ENCODE measurements around the gene GDF15. TPM values are rescaled to one million over a fixed set of nuclear protein-coding genes. Genes with fewer than 3 reads are reported as not detected.

GDF15 gene
- total and polyA plus RNA-seq, 11 donors = 0.33 to 5.7 (median 0.93) TPM

DNA sequence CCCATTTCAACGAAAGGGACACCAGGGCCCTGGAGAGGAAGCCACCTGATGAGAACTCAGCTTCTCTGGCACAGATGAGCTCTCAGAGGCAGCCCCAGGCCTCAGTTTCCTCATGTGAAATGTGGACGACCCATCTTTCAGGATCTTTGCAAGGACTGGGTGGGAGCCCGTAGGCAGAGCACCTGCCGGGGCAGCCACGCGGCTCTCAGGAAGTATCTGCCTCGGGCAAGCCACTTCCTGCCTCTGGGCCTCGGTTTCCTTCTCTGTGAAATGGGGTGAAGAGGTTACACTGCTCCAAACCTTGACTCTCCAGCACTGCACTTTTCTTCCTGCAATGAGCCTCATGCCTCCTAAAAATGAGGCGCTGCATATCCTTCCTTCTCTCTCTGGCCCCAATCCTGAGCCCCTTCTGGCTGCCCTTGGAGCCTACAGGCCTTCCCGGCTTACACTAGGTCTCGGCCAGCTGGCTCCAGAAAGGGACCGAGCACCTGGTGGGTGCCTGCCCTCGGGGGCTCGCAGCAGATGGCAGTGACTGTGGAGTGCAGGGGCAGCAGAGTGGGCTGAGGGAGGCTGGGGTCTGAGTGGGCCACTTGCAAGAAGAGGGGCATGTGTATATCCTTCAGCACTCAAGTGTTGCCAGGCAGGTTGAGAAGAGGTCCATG lies 36.7 kb downstream of the GDF15 start:
- Histone ChIP-seq H3K4me1 (peaks cover 9 to 88% (median 62%) of the 10 kb centered on the region in 12 donors), H3K9me3 (no peaks in the 10 kb centered on the region), H3K36me3 (no peaks in the 10 kb centered on the region), H3K27ac (peak overlapping the region in 1 of 12 donors; percentile 98), H3K4me3 (peak overlapping the region in 1 of 12 donors; percentile 6), H3K27me3 (peaks cover 0 to 7% (median 0%) of the 10 kb centered on the region in 9 donors)
- TF ChIP-seq POLR2A (IDR thresholded peaks at IDR 0.05) = no peak
- TF ChIP-seq, protein P1, sequence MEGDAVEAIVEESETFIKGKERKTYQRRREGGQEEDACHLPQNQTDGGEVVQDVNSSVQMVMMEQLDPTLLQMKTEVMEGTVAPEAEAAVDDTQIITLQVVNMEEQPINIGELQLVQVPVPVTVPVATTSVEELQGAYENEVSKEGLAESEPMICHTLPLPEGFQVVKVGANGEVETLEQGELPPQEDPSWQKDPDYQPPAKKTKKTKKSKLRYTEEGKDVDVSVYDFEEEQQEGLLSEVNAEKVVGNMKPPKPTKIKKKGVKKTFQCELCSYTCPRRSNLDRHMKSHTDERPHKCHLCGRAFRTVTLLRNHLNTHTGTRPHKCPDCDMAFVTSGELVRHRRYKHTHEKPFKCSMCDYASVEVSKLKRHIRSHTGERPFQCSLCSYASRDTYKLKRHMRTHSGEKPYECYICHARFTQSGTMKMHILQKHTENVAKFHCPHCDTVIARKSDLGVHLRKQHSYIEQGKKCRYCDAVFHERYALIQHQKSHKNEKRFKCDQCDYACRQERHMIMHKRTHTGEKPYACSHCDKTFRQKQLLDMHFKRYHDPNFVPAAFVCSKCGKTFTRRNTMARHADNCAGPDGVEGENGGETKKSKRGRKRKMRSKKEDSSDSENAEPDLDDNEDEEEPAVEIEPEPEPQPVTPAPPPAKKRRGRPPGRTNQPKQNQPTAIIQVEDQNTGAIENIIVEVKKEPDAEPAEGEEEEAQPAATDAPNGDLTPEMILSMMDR (IDR thresholded peaks at IDR 0.05) = no peak
- intact Hi-C loops (cut with DNase I) = no loop called here
- ATAC-seq (no peak), DNase-seq (peak in 1 of 5 donors; percentile 24)
- 75 to 83% (median 76%) methylated on average over 14 of the region's 14 CpGs for WGBS, 4 donors

DNA sequence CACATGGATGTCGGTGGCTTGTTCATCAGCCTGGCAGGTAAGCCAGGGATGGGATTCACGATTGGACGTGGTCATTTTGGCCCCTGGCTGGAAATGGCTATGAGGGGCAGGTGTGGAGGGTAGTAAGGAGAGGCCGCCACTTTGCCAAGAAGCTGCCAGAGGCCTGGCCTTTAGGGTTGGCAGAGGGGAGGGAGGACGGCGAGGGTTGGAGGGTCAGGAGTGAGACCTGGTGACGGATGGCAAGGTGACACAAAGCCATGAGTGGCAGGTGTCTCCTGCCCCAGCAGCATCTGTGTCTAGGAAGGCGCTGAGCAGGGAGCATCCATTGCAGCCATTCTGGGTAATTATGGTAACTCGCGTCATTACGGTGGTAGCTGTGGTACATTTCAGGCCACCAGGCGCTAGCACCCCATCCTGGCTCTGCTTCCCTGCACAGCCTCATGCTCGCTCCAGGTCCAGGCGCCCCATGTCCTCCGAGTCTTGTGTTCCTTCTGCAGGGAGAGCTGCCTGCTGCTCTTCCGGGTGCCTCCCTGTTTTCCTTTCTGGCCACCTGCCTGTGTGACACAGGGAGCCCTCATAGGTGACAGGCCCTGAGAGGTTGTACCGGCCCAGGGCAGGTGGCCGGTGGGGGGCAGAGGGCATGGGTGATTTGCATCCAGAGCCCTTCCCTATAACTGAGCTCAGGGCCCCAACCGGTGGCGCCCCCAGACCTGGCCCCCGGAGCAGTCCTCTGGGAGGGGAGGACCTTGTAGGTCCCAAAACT lies 37.5 kb downstream of the GDF15 start:
- H3K27ac ChIP-seq = peak overlapping the region in 7 of 12 donors; percentile 5 to 98 (median 34)
- no peak overlapping the region for H3K4me3 ChIP-seq
- DNase-seq = no peak
- no peaks in the 10 kb centered on the region for H3K36me3 ChIP-seq
- H3K9me3 ChIP-seq = no peaks in the 10 kb centered on the region
- intact Hi-C loops (cut with DNase I) = no loop called here
- TF ChIP-seq POLR2A (IDR thresholded peaks at IDR 0.05) = no peak
- TF ChIP-seq, protein P1 (IDR thresholded peaks at IDR 0.05) = no peak
- peaks cover 7 to 87% (median 57%) of the 10 kb centered on the region in 12 donors for H3K4me1 ChIP-seq
- no peak for ATAC-seq
- H3K27me3 ChIP-seq = no peaks in the 10 kb centered on the region
- WGBS, 4 donors = 75 to 80% (median 78%) methylated on average over 18 to 21 of the region's 21 CpGs

DNA sequence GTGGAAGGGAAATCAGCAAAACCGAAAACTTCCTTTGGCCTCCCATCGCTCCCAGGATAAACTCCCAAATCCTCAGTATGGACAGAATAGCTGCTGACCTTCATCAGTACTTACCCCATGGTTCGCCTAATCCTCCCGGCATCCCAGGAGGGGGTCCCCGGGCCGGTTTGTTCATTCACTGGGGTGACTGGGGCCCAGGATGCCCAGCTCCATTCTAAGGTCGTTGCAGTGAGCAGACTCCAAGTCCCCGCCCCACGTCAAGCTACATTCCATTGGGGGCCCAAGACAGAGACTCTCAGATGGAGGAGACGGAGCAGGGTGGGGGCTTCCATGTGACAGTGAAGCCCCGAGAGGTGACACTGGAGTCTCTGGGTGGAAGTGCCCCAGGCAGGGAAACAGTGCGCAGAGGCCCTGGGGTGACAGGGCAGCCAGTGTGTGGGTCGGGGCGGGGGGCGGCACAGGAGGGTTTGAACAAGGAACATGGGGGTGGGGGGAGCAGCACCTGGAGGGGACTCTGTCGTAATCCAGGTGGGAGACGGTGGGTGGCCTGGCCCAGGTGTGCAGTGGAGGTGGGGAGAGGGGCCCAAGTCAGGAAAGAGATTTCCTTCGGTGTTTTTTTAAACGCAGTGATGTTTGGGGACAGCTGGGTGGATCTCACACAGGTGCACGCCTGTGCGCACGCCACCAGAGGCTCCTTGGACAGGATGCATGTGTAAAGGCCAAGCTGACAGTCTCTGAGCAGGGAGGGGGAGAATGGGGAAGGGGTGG lies 38.3 kb downstream of the GDF15 start:
- Histone ChIP-seq H3K27ac (peak overlapping the region in 6 of 12 donors; percentile 5 to 98 (median 38)), H3K4me1 (peaks cover 14 to 88% (median 61%) of the 10 kb centered on the region in 12 donors), H3K27me3 (no peaks in the 10 kb centered on the region), H3K9me3 (no peaks in the 10 kb centered on the region), H3K4me3 (no peak overlapping the region), H3K36me3 (no peaks in the 10 kb centered on the region)
- intact Hi-C loops (cut with DNase I) = no loop called here
- TF ChIP-seq, protein P1 (IDR thresholded peaks at IDR 0.05) = no peak
- TF ChIP-seq POLR2A (IDR thresholded peaks at IDR 0.05) = no peak
- DNase-seq (no peak), ATAC-seq (no peak)
- WGBS, 4 donors = 77 to 81% (median 79%) methylated on average over 22 of the region's 22 CpGs

All from heart left ventricle (tissue), 16 donors.